ENCODE results near the gene DRGX.

The DRGX gene

DNA sequence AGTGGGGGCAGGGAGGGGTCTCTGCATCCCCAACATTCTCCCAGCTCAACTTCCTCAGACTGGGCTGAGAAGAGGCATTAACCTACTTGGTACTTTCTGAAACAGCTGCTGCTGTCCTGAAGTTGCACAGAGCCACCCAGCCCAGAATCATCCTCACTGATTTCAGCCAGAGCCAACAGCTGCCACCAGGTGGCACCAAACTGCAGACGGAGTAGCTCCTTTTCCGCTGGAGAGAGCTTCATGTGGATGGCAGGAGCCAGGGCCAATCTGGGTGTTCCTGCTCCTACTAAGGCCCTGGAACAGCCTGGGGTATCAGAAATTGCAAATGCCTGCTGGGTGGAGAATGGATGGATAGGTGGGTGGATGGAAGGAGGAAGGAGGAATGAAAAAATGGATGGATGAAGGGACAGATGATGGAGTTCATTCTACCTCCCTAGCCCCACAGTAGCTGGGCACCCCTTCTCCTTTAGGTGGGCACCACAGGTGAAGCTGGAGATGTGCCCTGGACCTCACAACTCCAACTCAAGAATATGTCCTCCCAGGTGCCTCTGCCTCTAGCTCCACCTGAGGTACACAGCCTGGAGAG lies 11.8 kb upstream of the DRGX start:
- peak; percentile 45 for DNase-seq

DNA sequence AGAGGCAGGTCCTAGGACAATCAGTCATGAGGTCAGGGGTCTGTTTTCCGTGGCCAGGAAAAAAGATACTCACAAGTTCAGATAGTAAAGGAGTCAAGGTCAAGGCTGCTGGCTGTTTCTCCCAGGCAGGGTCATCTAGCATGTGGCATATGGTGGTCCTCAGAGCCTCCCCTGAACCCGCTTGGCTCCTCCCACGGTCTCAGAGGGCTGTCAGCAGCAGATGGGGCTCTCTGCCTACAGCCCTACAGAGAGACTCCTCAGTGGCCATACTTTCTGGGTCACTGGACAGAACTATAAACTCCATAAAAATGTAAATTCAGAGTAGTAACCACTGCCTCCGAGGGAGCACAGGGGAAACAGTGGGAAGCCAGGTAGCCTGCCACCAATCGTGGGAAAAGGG lies 11.3 kb upstream of the DRGX start:
- DNase-seq = no peak

DNA sequence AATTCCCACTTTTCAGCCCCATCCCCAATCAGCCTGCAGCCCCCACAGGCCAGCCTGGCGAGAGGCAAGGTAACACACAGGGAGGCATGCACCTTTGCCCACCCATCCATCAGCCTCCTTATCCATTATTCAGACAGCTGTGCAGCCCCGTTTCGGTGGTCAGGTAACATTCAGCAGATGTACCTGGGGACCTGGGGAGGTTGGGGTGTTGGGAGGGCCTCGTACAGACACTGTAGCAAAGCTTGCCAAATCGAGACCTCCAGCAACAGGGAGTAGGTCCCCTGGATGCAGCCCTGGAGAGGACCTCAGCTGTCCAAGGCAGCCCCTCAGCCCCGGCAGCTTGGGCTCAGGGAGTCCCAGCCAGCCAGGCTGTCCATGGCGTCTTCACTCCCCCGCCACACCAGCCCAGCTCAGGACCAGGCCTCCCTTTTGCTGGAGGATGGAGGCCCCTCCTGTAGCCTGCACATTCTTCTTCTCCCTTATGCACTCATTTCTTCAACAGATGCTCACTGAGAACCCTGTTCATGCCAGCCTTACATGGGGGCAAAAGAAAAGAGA lies 8.5 kb upstream of the DRGX start:
- DNase-seq = no peak

DNA sequence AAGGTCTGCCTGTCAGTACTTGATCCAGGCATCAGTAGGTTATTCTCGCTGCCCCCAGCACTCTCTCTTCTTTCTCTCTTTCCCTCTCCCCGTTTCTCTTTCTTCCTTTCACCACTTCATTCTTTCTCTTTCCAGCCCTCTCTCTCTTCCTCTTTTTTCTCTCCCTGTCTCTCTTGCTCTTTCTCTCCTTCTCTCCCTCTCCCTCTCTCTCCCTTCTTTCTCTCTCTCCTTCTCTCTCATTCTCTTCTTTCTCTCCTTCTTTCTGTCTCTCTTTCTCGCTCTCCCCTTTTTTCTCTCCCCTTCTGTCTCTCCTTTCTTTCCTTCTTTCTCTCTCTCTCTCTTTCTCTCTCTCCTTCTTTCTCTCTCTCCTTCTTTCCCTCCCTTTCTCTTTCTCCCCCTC lies 7.5 kb upstream of the DRGX start:
- no peak for DNase-seq

DNA sequence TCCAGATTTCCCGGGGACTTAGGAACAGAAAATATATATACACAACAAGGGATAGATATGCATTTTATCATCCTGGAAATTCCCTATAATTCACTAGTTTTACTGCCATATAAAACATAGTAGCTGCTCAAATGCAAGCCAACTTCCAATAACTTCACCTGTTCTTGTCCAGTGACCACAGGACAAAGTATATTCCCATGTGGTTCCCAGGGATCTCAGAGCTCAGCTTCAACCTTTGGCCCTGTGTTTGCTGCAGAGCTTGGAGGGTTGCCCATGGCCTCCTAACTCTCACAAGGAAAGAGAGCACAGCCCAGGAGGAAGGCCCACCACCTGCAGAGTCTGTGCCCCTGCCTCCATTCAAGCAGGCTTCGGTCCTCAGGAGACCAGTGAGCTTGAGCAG lies 4.5 kb upstream of the DRGX start:
- DNase-seq = no peak

DNA sequence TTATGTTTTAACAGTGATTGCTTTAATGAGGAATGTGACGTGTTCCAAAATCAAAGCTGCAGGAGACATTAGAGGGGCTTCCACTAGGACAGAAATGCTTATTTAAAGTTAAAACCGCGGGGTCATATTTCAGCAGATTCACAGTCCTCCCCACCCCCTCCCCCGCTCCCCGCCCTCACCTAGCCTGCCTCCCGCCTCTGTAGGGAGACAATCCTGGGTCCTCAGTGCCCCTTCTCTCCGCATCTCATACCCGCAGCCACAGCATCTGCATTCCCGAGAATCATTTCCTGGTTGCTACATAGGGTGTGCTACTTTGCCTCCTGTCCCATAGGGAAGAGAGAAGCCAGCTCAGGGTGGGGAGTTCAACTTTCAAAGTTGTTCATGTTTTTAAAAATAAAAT lies 3.1 kb upstream of the DRGX start:
- no peak for DNase-seq

DNA sequence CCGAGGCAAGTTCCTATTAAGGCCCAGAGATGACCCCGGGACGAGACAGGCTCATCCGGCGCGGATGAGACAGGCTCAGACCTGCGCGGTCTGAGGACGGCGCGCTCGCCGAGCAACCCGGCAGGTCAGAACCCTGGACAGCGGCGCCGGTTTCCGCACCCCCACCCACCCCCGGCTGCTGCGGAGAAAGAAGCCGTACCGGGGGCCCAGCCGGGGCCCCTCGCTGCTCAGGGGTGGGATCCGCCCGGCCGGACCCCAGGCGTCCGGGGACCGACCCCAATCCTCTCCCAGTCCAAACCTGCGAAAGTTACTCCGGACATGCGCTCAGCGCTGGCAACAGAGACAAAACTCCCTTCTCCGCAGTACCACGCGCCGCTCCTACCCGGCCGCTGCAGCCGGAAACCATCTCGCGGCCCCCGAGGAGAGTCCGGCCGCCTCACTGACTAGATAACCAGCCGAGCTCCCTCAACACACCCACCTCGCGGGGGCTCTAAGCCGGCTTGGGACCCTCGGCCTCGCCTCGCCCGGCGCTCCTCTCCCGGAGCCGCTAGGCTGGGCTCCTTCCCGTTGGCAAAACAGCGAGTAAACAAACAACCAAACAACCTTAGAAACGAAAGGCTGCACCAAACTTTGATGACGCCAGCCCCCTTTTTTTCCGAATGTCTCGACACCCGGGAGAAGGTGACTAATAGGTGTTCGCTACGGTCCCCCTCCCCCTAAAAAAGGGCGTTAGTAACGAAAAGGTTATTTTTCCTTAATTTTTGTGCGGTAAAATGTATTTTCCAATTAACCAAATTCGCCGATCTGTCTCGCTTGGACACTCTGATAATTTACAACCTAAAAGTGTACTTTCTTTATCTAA lies 2.3 kb upstream of the DRGX start:
- DNase-seq = no peak

DNA sequence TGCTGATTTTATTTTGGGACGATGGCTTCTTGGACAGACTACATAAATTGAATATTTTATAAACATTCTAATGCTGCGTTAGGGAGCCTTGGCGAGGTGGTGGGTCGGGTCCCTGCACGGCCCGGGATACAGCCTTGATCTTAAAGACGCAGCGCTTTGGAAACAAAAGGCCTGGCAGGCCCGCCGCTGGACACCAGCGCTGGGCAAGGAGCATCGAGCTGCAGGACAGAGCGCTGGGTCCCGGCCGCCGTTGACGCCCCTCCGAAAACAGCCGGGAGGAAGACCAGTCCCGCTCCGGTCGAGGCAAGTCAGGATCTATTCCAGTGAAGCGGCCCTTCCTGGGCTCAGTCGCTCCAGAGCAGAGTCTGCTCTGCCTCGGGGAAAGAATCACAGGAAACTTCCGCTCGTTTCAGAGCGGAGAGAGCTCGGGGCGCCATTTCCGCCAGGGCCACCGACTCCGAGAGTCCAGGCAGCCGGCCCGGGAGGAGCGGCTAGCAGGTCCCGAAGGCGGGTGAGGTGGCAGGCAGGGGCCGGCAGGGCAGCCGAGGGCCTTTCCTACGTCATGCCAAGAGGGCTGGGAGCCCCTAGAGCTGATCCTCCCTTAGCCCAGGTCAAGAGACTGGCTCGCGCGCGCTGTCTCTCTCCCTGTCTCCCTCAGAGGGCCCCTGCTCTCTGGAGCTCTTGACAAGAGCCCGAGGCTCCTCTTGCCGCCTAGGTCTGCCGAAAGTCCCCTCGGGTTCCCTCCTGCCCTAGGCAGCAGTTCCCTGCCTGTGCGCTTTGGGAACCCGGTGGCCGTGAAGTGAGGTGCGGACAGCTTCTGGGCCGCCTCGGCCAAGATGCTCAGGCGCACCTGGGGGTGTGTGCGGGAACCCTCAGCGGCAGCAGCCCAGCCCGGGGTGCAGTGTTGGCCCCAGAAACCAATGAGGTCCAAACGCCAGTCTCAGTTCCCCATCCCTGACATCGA lies 1.4 kb upstream of the DRGX start:
- DNase-seq = no peak

DNA sequence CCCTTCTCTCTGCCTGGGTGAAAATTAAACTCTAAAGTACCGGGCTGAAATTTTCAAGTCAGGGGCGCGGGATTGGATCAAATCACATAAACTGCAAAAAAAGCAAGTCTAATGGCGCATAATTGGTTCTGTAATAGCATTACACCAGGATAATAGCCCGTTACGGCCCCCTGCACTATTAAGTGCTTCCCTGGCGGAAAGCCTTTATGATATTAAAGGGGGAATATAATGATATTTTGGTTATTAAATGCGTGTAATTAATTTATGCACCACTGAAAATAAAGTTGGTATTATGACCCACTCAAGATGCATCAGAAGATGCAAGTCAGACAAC lies 744 bp upstream of the DRGX start:
- no peak for DNase-seq

DNA sequence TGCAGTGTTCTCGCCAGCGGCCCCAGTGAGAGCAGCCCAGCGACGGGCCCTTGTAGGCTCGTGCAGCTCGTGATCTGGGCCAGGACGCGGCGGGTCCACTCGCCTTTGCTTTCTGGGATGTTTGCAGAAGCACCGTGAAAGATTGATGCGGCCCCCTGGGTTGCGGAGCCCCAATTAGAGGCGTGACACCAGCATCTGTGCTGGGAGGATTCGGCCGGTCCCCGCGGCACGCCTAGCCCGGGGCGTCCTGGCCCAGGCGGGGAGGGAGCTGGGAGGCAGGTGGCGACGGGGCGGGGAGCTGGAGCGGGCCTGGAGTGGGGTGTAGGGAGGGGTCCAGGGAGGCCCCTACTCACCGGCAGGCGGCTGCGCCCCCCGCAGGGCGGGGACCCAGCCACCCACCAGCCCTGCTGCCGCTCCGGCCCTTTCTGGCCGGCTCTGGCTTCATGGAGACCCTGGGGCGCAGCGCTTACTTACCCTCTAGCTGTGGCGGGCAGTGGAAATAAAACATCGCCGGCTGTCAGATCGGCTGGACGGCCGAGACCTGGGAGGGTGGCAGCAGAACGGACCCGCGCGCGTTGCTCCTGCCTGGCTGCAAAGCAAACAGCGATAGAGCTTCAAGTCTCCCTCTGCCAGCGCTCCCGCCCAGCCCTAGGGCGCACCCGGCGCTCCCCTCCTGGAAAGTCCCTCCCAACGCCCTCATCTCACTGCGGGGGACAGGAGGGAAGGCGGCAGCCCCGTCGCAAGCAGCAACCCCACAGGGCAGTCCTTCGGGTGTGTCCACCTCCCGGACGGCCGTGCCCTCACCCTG lies 752 bp downstream of the DRGX start:
- no peak for DNase-seq

DNA sequence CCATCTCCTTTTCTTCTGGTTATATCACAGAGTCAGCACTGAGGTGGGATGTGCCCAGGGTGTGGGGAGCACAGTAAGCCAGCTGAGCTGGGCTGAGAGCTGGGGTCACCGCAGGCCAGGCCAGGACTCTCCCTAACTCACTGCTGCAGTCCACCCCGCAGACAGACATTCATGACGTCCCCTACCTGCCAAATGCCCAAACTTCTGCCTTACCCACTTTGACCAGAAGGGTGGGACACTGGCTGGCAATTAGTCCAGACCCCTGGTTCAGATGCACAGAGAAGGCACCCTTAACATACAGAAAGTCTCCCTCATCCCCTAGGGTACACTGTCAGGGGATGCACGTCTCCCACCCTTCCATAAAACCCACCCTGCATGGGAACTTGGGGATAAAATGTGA lies 2.1 kb downstream of the DRGX start:
- DNase-seq = no peak

DNA sequence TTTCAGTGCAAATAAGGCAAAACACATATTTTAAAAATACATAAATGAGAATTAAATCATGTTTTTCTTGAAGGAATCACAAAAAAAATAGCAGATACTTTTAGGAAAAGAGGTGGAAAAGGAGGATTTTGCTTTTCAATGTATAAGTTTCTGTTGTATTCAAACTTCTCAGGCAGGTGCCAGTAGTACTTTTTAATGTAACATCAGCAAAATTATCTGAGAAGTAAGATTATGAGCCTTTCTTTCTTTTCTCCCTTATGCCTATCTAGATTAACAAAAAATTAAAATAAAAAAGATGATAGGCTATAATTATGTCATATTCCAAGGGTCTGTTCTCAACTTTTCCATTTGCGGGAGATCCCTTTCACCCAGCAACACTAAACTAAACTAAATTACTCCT lies 2.6 kb downstream of the DRGX start:
- DNase-seq = no peak

DNA sequence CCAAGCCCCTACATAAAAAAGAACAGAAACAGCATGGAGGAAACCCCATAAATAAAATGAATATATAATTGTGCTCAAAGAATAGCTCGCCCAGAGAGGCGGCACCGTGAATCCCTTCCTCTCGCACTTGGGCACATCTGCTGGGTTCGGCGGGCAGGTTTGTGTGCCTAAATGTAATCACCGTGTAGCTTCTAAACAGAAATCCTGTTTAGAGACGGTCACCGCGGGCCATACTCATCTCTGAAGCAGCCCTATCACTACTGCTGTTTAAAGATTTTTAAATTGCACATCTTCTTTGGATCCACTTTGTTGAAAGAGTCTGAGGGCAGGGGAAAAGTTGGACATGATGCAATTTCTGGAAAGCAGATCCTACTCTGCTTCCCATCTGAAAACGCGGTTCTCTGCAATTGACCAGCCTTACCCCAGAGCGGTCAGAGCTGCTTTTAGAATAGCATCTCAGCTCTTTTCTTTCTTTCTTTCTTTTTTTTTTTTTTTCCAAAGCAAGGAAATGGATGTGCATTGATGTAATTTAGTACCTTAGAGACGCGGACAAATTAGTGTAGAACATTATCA lies 6.4 kb downstream of the DRGX start:
- DNase-seq = no peak

DNA sequence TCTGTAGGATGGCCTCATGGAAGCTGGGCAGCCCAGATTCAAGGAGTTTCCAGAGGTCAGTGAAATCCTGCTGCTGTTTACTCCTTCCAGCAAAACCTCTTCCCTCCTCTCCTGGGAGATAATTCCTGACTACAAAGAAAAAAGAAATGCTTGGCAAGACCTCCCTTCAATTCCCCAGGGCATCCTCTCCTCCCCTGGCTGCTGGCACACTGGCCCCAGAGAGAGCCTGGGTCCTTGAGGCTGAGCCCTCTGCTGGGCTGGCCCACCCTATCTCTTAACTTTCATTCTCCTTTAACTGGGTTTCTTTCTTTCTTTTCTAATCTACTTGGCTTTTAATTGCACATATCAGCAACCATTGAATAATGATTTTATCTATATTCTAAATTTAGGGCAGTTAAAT lies 7.7 kb downstream of the DRGX start:
- DNase-seq = no peak

DNA sequence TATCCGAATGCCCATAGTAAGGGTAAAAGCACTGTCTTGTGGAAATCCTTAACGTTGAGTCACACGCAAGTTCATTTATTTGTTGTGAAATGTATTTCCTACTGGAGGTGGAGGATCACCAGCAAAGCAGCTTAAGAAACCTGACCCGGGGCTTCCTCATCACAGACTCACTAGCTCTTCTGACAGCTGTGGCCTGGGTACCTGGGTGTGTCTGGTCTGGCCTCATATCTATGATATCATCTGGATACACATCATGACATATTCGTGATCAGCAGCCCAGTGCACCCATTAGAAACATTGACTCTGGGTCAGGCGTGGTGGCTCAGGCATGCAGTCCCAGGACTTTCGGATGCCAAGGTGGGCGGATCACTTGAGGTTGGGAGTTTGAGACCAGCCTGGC lies 8.8 kb downstream of the DRGX start:
- DNase-seq = no peak

DNA sequence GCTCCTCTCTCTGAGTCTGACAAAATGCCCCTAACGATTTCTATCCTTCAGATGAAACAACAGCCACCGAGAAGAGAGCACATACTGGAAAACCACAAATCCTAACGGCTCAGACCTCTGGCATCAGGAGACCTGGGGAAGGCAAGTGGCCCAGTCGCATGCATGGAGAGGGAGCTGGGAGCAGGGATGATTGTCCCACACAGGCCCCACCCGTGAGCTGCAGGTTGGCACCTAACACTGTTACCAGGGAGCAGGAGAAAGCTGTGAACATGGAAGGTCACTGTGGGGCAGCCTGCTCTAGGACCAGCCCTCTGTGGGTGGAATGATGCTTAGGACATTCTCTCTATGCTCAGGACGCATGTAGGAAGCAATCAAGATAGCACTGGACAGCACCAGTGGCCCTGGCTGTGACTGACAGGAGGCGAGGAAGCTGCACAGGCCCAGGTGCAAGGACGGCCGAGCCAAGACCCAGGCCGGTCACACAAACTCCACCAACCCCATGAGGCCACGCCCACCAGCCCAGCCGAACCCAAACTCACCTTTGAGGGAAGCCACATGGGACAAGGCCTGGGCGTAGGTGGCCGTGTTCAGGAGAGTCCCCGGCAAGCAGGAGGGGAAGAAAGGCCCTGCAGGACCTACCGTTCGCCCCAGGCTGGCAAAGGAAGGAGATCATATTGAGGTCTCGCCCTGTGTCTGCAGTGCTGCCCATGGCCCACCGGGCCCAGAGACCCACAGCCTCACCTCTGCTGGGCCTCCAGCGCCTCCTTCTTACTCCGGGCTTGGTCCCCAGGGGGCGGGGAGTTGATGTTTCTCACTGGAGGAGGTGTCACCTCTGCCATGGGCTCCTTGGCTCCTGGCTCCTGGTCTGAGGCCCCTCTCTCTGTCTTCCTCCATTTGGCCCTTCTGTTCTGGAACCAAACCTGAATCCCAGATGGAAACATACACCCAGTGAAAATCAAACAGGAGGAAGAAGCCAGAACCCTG lies 9.7 kb downstream of the DRGX start:
- DNase-seq = no peak

DNA sequence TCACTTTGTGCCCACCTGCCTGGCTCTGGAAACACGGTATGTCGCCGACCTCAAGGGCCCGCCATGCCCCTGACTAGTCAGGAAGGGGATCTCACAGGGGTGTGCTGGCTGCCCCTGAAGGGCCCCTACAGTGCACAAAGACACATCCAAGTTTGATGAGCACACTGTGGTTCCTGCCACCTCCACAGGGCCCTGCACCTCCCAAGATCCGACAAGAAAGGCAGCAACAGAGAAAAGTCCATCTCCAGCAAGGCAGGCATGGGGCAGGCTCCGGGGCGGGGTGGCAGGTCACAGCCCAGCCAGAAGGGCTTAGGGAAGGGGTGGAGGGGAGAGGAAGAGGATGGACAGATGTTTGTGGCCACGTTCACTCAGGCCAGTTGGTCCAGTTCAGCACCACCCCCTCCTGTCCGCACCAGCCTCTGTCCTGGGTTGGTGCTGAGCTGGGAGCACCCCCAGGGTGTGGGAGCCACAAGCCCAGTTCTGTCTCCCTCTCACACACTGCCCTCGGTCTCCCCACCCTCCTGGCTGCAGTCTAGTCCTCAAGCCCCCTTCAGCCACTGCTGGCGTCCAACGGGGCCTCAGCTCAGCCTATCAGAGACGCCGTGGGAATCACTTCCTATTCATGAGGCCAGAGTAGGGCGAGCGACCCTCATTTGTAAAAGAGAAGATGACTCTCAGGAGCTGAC lies 11.5 kb downstream of the DRGX start:
- DNase-seq = no peak

DNA sequence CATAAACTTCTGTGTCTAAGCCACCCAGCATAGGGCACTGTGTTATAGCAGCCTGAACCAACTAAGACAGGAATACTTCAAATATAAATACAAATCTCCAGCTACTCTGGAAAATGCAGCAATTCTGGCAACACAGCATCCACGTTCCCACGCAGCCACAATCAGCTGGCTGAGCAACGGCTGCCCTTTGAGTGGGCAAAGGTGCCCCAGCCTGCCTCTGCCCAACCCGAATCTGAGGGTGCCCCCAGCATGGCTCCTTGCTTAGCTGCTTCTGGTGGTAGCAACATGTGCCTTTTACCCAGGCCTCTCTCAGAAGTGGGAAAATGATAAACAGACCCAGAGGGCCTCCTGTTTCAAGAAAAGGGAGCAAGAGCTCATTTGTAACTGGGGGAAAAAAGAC lies 12.0 kb downstream of the DRGX start:
- DNase-seq = no peak

DNA sequence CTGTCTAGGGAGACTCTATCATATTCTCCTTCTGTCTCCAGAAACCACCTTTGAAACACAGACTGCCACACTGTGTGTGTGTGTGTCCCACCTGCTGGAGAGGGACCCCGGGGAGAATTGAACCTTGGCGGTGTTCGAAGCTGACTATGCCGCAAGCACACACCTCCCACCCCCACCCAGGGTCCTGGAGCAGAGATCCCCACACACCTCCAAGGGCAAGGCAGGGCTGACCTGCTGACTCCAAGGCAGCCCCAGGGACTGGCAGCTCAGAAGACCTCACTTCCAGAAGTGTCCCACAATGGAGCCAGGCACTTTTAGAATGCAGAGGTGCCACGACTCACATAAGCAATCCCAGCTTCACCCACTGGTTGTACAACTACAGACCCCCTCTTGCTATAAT lies 13.1 kb downstream of the DRGX start:
- no peak for DNase-seq

DNA sequence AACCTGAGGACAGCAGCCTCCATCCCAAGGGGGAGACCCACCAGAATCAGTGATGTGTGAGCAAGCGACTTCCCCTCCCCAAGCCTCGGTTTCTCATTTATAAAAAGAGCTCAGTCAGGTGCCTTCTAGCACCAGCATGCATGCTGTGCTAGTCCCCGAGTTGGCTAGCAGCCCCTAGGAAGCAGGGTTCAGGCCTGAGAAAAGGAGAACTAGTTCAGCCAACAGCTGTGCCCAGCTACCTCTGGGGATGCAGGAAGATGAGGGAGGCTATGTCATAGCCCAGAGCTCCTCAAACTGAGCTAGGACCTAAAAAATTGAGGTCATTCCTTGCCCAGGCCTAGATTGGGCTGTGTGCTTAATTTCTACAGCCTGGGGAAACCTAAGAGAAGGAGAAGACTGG lies 13.7 kb downstream of the DRGX start:
- no peak for DNase-seq
